GM12878 (cell line): ENCODE results near the gene COL5A1. TPM values are rescaled to one million over a fixed set of nuclear protein-coding genes. Genes with fewer than 3 reads are reported as not detected.

ENCODE experiments used
- ATAC-seq: fragments of 200-7000 bp; cut with Tn5 transposase; 3 replicates; pipeline ENCODE4 v1.9.1; 2020; ENCODE audit warnings: mild to moderate bottlenecking, moderate library complexity
- BruUV-seq: library from RNA; stranded (reverse); fragments of 400-500 nt; replicated peaks from 2 replicates; lab custom pipeline; 2021; lab: Mats Ljungman, UMichigan
- CTCF ChIA-PET: fragments of 300-600 bp; sonication (Branson Sonifier 250); formaldehyde crosslinking; extraction: SDS; loops from one replicate; lab custom pipeline; 2021; ENCODE audit warnings: inconsistent platforms; lab: Yijun Ruan, JAX
- POLR2A ChIA-PET: fragments of 350-600 bp; formaldehyde crosslinking; extraction: SDS; loops from one replicate; lab custom pipeline; 2021; ENCODE audit warnings: inconsistent platforms; lab: Charles Lee
- RAD21 ChIA-PET: fragments of 300-600 bp; sonication (Branson Sonifier 250); formaldehyde crosslinking; loops from one replicate; lab custom pipeline; 2023; ENCODE audit warnings: antibody characterized with exemption; ENCODE audit not compliant: unreplicated experiment; lab: Charles Lee
- SMC1A ChIA-PET: fragments of 300-600 bp; sonication (Branson Sonifier 250); formaldehyde crosslinking; loops from one replicate; lab custom pipeline; 2023; ENCODE audit not compliant: unreplicated experiment, uncharacterized antibody; lab: Charles Lee
- DNase-seq: peaks from one replicate; pipeline ENCODE4 v3.0.0-alpha.2; 2011; ENCODE audit warnings: low read depth, low spot score
- FAIRE-seq: peaks from 3 replicates; lab custom pipeline; 2011; peaks lifted over from hg19 to GRCh38; lab: Jason Lieb, UNC
- H2AFZ ChIP-seq: 2 replicates; pipeline ENCODE4 v1.6.0; 2011; ENCODE audit warnings: low read depth, low read length, control low read depth; ENCODE audit not compliant: control insufficient read depth
- H3K27ac ChIP-seq: 2 replicates; pipeline ENCODE4 v1.5.1; 2011; ENCODE audit warnings: control low read depth; ENCODE audit not compliant: control insufficient read depth, insufficient read depth
- H3K27me3 ChIP-seq, 2 experiments: replicated peaks in 1 of 2; 2 replicates each; pipeline versions ENCODE4 v1.6.0 to v1.6.1; 2011; ENCODE audit warnings: low read length in 1 of 2; ENCODE audit not compliant: control insufficient read depth in 2 of 2, insufficient read depth in 2 of 2
- H3K36me3 ChIP-seq, 2 experiments: 2 replicates each; pipeline ENCODE4 v1.5.1; 2011; ENCODE audit warnings: low read length in 1 of 2; ENCODE audit not compliant: control insufficient read depth in 2 of 2, insufficient read depth in 2 of 2
- H3K4me1 ChIP-seq: 2 replicates; pipeline ENCODE4 v1.6.1; 2011; ENCODE audit warnings: mild to moderate bottlenecking, low read length, moderate library complexity, mixed read lengths; ENCODE audit not compliant: control insufficient read depth, insufficient read depth
- H3K4me2 ChIP-seq: 2 replicates; pipeline ENCODE4 v1.6.0; 2011; ENCODE audit warnings: control low read depth; ENCODE audit not compliant: control insufficient read depth, insufficient read depth
- H3K4me3 ChIP-seq: fragments of 200-600 bp; sonication (generic); 2 replicates; pipeline ENCODE4 v1.5.1; 2016
- H3K79me2 ChIP-seq: 2 replicates; pipeline ENCODE4 v1.6.0; 2011; ENCODE audit warnings: low read length; ENCODE audit not compliant: control insufficient read depth, insufficient read depth
- H3K9ac ChIP-seq: 2 replicates; pipeline ENCODE4 v1.8.0; 2011; ENCODE audit warnings: low read length, control low read depth, mixed read lengths; ENCODE audit not compliant: control insufficient read depth, insufficient read depth
- H3K9me3 ChIP-seq: replicated peaks from 3 replicates; pipeline ENCODE4 v1.5.1; 2011; ENCODE audit warnings: mild to moderate bottlenecking, low read length; ENCODE audit not compliant: control insufficient read depth, insufficient read depth
- H4K20me1 ChIP-seq: 2 replicates; pipeline ENCODE4 v1.6.0; 2011; ENCODE audit not compliant: control insufficient read depth, insufficient read depth
- ATF7 ChIP-seq: fragments of 450-650 bp; IDR thresholded peaks from 2 replicates; pipeline ENCODE4 v1.6.1; 2016; ENCODE audit warnings: low read depth, mild to moderate bottlenecking
- CBX3 ChIP-seq: fragments of 200-600 bp; sonication (generic); IDR thresholded peaks from 2 replicates; pipeline ENCODE4 v1.6.1; 2016; ENCODE audit warnings: low read depth, borderline replicate concordance
- CREB1 ChIP-seq: IDR thresholded peaks from 2 replicates; pipeline ENCODE4 v1.6.1; 2012; ENCODE audit warnings: low read depth, mild to moderate bottlenecking, inconsistent platforms
- CREM ChIP-seq: IDR thresholded peaks from 2 replicates; pipeline ENCODE4 v1.6.1; 2014; ENCODE audit warnings: antibody characterized with exemption, low read depth
- HDAC2 ChIP-seq: fragments of 200-600 bp; sonication (generic); IDR thresholded peaks from 2 replicates; pipeline ENCODE4 v1.6.1; 2017
- HDAC6 ChIP-seq: fragments of 200-600 bp; sonication (generic); IDR thresholded peaks from one replicate; pipeline ENCODE4 v1.8.0; 2017; ENCODE audit warnings: antibody characterized with exemption; ENCODE audit not compliant: unreplicated experiment
- KAT2A ChIP-seq: conservative IDR thresholded peaks from 2 replicates; pipeline ENCODE4 v1.6.1; 2011; ENCODE audit warnings: low read depth, low read length; ENCODE audit not compliant: control insufficient read depth
- MYB ChIP-seq: fragments of 150-350 bp; IDR thresholded peaks from 2 replicates; pipeline ENCODE4 v1.6.1; 2014; ENCODE audit warnings: mild to moderate bottlenecking, low read depth, low read length, borderline replicate concordance
- NBN ChIP-seq: fragments of 450-650 bp; IDR thresholded peaks from 2 replicates; pipeline ENCODE4 v1.6.1; 2016
- NFIC ChIP-seq: IDR thresholded peaks from 2 replicates; pipeline ENCODE4 v1.6.1; 2012; ENCODE audit warnings: low read depth, mild to moderate bottlenecking, inconsistent platforms, low read length, moderate library complexity
- NFXL1 ChIP-seq: fragments of 450-650 bp; IDR thresholded peaks from 2 replicates; pipeline ENCODE4 v1.6.1; 2017; ENCODE audit warnings: antibody characterized with exemption, mild to moderate bottlenecking, borderline replicate concordance
- POLR2AphosphoS2 ChIP-seq: IDR thresholded peaks from 2 replicates; pipeline ENCODE4 v1.6.1; 2011; ENCODE audit warnings: low read depth, mild to moderate bottlenecking, low read length, improper control_type of control experiment, moderate library complexity
- RBBP5 ChIP-seq: fragments of 200-600 bp; sonication (generic); conservative IDR thresholded peaks from 2 replicates; pipeline ENCODE4 v1.6.1; 2016
- RUNX3 ChIP-seq: IDR thresholded peaks from 2 replicates; pipeline ENCODE4 v1.6.1; 2012; ENCODE audit warnings: low read length, inconsistent platforms
- TCF3 ChIP-seq: IDR thresholded peaks from 2 replicates; pipeline ENCODE4 v1.6.1; 2012; ENCODE audit warnings: low read depth, mild to moderate bottlenecking, low read length, borderline replicate concordance; ENCODE audit not compliant: insufficient read depth
- ZNF24 ChIP-seq: fragments of 450-650 bp; IDR thresholded peaks from 2 replicates; pipeline ENCODE4 v1.6.1; 2017; ENCODE audit warnings: antibody characterized with exemption, mild to moderate bottlenecking
- WGBS: methylation state at CpG from one replicate; pipeline ENCODE4 v1.1.6; 2016; ENCODE audit warnings: low lambda C conversion rate; ENCODE audit not compliant: insufficient replicate concordance, insufficient coverage; ENCODE audit errors: missing lambda C conversion rate; 5-methylcytosine and 5-hydroxymethylcytosine counted together
- in situ Hi-C: fragments of 300-500 bp; cut with MboI; formaldehyde crosslinking; loops from 9 replicates; pipeline ENCODE4 v1.14.3; 2018; ENCODE audit warnings: mixed read lengths
- intact Hi-C: fragments of 100-400 bp; cut with micrococcal nuclease; formaldehyde crosslinking; loops from one replicate; pipeline ENCODE4 v1.14.2; 2022; ENCODE audit not compliant: unreplicated experiment
- polyA plus RNA-seq, 11 experiments: library from polyadenylated mRNA; depleted of rRNA in 4 of 11; unstranded in 6 of 11; stranded (reverse) in 5 of 11; fragments of >200 nt; fragmentation: Nextera tagmentation in 4 of 11; fragmentation: Illumina TruSeq in 1 of 11; extraction: Ambion mirVana in 4 of 11; extraction: Trizol in 1 of 11; gene quantifications; 1 replicate in 1 of 11; 2 replicates in 10 of 11; pipeline versions ENCODE4 v1.2.1 to v1.2.3, GENCODE V29; 2011 to 2016; ENCODE audit warnings: inconsistent platforms in 2 of 11, missing spikeins in 2 of 11, low read depth in 1 of 11
- total RNA-seq, 4 experiments: library from RNA; depleted of rRNA in 3 of 4; stranded (reverse); fragments of >200 nt in 3 of 4; fragmentation: Illumina TruSeq in 1 of 4; extraction: Trizol in 1 of 4; gene quantifications; 2 replicates each; pipeline versions ENCODE4 v1.2.1 to v1.2.3, GENCODE V29; 2013 to 2021
- TF ChIP-seq, protein P1 (sequence below): fragments of 450-650 bp; conservative IDR thresholded peaks from 2 replicates; pipeline ENCODE4 v1.6.1; 2017; ENCODE audit warnings: mild to moderate bottlenecking, moderate library complexity
- TF ChIP-seq, protein P2 (sequence below): IDR thresholded peaks from 2 replicates; pipeline ENCODE4 v1.6.1; 2012; ENCODE audit warnings: low read depth, low read length, improper control_type of control experiment

The COL5A1 gene
- total and polyA plus RNA-seq, 10 of the 15 experiments (the other 5 are each of a cell fraction or from before 2014, with no cell fraction given): under 0.01 to 0.15 (median 0.13) TPM; not detected in 4

DNA sequence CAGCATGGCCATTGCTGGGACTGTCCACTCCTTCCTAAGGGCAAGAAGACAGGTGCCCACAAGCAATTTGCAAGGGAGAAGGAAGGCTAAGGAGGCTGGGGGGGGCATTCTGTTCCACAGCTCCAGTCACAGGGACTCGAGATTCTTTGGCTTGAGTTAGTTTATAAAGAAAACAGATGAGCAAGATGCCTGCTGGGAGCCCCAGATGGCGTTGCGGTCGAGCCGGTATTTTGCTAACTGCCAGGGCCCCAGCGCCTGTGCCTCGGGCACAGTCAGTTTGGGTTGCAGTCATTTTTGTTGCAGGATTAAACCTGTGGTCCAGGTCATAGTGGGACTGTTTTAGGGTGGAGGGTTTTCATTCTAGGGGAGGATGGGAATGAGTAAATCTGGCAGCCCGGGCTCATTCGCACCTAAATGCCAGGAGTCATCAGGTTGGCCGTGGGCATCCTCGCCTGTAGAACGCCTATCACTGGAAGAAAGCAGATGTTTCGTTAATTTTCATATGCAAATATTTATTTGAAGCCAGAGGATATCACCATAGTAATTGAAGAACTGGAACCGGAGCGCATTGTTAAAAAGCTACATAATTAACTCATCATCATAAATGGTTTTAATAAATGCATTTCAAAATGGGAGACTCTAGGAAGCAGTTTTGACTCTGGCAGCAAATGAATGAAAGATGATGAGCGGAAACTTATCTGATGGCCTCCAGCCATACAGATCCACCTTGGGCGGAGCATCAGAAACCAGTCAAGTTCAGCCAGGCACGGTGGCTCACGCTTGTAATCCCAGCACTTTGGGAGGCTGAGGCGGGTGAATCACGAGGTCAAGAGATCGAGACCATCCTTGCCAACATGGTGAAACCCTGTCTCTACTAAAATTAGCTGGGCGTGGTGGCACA is 151.9 kb downstream of the COL5A1 start (continued):
- TF ChIP-seq, protein P1, sequence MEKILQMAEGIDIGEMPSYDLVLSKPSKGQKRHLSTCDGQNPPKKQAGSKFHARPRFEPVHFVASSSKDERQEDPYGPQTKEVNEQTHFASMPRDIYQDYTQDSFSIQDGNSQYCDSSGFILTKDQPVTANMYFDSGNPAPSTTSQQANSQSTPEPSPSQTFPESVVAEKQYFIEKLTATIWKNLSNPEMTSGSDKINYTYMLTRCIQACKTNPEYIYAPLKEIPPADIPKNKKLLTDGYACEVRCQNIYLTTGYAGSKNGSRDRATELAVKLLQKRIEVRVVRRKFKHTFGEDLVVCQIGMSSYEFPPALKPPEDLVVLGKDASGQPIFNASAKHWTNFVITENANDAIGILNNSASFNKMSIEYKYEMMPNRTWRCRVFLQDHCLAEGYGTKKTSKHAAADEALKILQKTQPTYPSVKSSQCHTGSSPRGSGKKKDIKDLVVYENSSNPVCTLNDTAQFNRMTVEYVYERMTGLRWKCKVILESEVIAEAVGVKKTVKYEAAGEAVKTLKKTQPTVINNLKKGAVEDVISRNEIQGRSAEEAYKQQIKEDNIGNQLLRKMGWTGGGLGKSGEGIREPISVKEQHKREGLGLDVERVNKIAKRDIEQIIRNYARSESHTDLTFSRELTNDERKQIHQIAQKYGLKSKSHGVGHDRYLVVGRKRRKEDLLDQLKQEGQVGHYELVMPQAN: no peak

DNA sequence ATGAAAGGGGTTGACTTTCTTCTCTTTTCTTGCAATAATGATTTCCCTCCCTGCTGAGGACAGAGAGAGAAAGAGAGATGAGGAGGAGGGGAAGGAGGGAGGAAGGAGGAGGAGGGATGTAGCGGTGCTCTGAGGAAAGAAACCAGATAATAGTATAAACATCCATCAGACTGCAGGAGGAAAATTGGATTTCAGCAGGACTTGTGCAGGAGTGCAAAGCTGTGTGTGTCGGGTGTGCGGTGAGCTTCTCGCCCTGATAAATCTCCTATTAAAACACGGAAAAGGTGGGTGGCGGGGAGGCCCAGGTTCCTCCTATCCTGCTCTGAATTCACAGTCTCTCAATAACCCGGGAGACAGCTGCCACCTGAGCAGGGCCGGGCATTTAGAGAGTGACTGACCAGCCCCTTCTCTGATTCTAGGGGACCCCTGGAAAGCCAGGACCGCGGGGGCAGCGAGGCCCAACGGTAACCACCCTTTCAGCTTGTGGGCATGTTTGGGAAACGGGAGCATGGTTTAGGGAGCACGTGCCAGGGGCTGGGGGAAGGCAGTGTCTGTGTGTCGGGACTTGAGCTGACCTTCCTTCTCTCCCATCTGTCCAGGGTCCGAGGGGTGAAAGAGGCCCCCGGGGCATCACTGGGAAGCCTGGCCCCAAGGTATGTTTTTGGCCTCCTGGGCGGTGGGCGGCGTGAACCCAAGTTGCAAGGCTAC is 153.2 kb downstream of the COL5A1 start:
- no peak overlapping the region for H3K9ac ChIP-seq
- intact Hi-C loops: no loop called here
- CTCF ChIA-PET: interaction anchor here (1.1 kb wide), 1 partner anchor 187 kb away, joined by 4 read pairs; no protein-coding TSS in a partner anchor
- DNase-seq (no peak), FAIRE-seq (no peak), ATAC-seq (no peak)
- no peaks in the 10 kb centered on the region for H3K4me1 ChIP-seq
- H4K20me1 ChIP-seq: no peaks in the 10 kb centered on the region
- no TSS peak for BruUV-seq
- SMC1A ChIA-PET: no interaction called here
- in situ Hi-C loops: no loop called here
- no peak overlapping the region for H3K4me2 ChIP-seq
- H3K4me3 ChIP-seq: no peak overlapping the region
- TF ChIP-seq, protein P2, sequence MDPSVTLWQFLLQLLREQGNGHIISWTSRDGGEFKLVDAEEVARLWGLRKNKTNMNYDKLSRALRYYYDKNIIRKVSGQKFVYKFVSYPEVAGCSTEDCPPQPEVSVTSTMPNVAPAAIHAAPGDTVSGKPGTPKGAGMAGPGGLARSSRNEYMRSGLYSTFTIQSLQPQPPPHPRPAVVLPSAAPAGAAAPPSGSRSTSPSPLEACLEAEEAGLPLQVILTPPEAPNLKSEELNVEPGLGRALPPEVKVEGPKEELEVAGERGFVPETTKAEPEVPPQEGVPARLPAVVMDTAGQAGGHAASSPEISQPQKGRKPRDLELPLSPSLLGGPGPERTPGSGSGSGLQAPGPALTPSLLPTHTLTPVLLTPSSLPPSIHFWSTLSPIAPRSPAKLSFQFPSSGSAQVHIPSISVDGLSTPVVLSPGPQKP: no peak
- TF ChIP-seq MYB (no peak), POLR2AphosphoS2 (no peak), CREM (no peak), KAT2A (no peak), CREB1 (no peak), NBN (no peak), RUNX3 (no peak), CBX3 (no peak), NFXL1 (no peak), NFIC (no peak), RBBP5 (no peak), HDAC2 (no peak), TCF3 (no peak), ATF7 (no peak), ZNF24 (no peak), HDAC6 (no peak)
- no peaks in the 10 kb centered on the region; a peak in 1 of 4 replicates for H3K27me3 ChIP-seq
- WGBS: 39% methylated on average over 20 of the region's 20 CpGs
- no peaks in the 10 kb centered on the region for H3K36me3 ChIP-seq
- no peak overlapping the region for H2AFZ ChIP-seq
- RAD21 ChIA-PET: no interaction called here
- POLR2A ChIA-PET: no interaction called here
- H3K27ac ChIP-seq: no peak overlapping the region
- H3K9me3 ChIP-seq: no peaks in the 10 kb centered on the region
- H3K79me2 ChIP-seq: no peaks in the 10 kb centered on the region
